PC-3 (cell line): Measurements from ENCODE around the gene ARMC3. TPM values are rescaled to one million over a fixed set of nuclear protein-coding genes. Genes with fewer than 3 reads are reported as not detected.

Experiments used
- ATAC-seq: fragments of 200-7000 bp; cut with Tn5 transposase; 2 replicates; pipeline ENCODE4 v1.9.1; 2020; ENCODE audit warnings: mild to moderate bottlenecking, moderate library complexity
- BruUV-seq: library from RNA; stranded (reverse); fragments of 400-500 nt; replicated peaks from 2 replicates; lab custom pipeline; 2021; lab: Mats Ljungman, UMichigan
- CTCF ChIA-PET: fragments of 300-600 bp; sonication (Branson Sonifier 250); formaldehyde crosslinking; loops from one replicate; lab custom pipeline; 2022; ENCODE audit warnings: antibody characterized with exemption; lab: Charles Lee
- POLR2A ChIA-PET: fragments of 300-600 bp; sonication (Branson Sonifier 250); formaldehyde crosslinking; loops from one replicate; lab custom pipeline; 2022; ENCODE audit warnings: antibody characterized with exemption; ENCODE audit not compliant: unreplicated experiment; lab: Charles Lee
- DNase-seq: peaks from one replicate; pipeline ENCODE4 v3.0.0-alpha.2; 2015
- H2AFZ ChIP-seq: fragments of 300-600 bp; sonication (generic); 2 replicates; pipeline ENCODE4 v1.6.0; 2016; ENCODE audit warnings: antibody characterized with exemption, low read length
- H3F3A ChIP-seq: fragments of 300-600 bp; sonication (generic); one replicate; pipeline ENCODE4 v1.6.0; 2017; ENCODE audit warnings: antibody characterized with exemption, low read length, control low read depth, mild to moderate bottlenecking; ENCODE audit not compliant: unreplicated experiment
- H3K27ac ChIP-seq: fragments of 300-600 bp; sonication (generic); 2 replicates; pipeline ENCODE4 v1.5.1; 2016; ENCODE audit warnings: mild to moderate bottlenecking, low read length
- H3K27me3 ChIP-seq: fragments of 300-600 bp; sonication (generic); 2 replicates; pipeline ENCODE4 v1.6.1; 2016; ENCODE audit warnings: low read length, mixed read lengths
- H3K36me3 ChIP-seq: fragments of 300-600 bp; sonication (generic); 2 replicates; pipeline ENCODE4 v1.6.1; 2016; ENCODE audit warnings: low read depth, mixed run types, low read length, mixed read lengths
- H3K4me1 ChIP-seq: fragments of 300-600 bp; sonication (generic); 2 replicates; pipeline ENCODE4 v1.5.1; 2016; ENCODE audit warnings: low read length; ENCODE audit not compliant: insufficient read depth
- H3K4me2 ChIP-seq: fragments of 300-600 bp; sonication (generic); 2 replicates; pipeline ENCODE4 v1.6.0; 2016; ENCODE audit warnings: low read length
- H3K4me3 ChIP-seq: fragments of 300-600 bp; sonication (generic); 2 replicates; pipeline ENCODE4 v1.5.1; 2016; ENCODE audit warnings: mild to moderate bottlenecking, low read length, mixed read lengths
- H3K79me2 ChIP-seq: fragments of 300-600 bp; sonication (generic); 2 replicates; pipeline ENCODE4 v1.6.1; 2017; ENCODE audit warnings: low read length, mixed read lengths
- H3K9ac ChIP-seq: fragments of 300-600 bp; sonication (generic); 2 replicates; pipeline ENCODE4 v1.6.0; 2016; ENCODE audit warnings: mild to moderate bottlenecking, low read length
- H3K9me2 ChIP-seq: fragments of 300-600 bp; sonication (generic); replicated peaks from 2 replicates; pipeline ENCODE4 v1.6.1; 2016; ENCODE audit warnings: mixed run types, low read length, mixed read lengths
- H3K9me3 ChIP-seq: fragments of 300-600 bp; sonication (generic); 2 replicates; pipeline ENCODE4 v1.6.1; 2016; ENCODE audit warnings: low read length, mixed read lengths
- H4K20me1 ChIP-seq: fragments of 300-600 bp; sonication (generic); 2 replicates; pipeline ENCODE4 v1.6.1; 2016; ENCODE audit warnings: low read length, mixed read lengths
- EZH2 ChIP-seq: fragments of 300-600 bp; sonication (generic); IDR thresholded peaks from one replicate; pipeline ENCODE4 v1.6.1; 2017; ENCODE audit warnings: antibody characterized with exemption, mild to moderate bottlenecking, low read length; ENCODE audit not compliant: unreplicated experiment
- EZH2phosphoT487 ChIP-seq: fragments of 300-600 bp; sonication (generic); IDR thresholded peaks from 2 replicates; pipeline ENCODE4 v1.6.1; 2018; ENCODE audit warnings: mild to moderate bottlenecking, antibody characterized with exemption, low read length, borderline replicate concordance
- intact Hi-C: fragments of 100-400 bp; cut with micrococcal nuclease; formaldehyde crosslinking; loops from 2 replicates; pipeline ENCODE4 v1.9.0; 2023
- total RNA-seq: library from RNA; depleted of rRNA; stranded (reverse); fragments of >200 nt; gene quantifications from 2 replicates; pipeline ENCODE4 v1.2.3, GENCODE V29; 2014
- TF ChIP-seq, protein P1 (sequence below): fragments of 300-600 bp; sonication (generic); conservative IDR thresholded peaks from 2 replicates; pipeline ENCODE4 v1.5.1; 2017; ENCODE audit warnings: antibody characterized with exemption, low read depth, mild to moderate bottlenecking, low read length

The ARMC3 gene
- total RNA-seq, 1 experiment from 2014 or later, result 0.18 TPM

DNA sequence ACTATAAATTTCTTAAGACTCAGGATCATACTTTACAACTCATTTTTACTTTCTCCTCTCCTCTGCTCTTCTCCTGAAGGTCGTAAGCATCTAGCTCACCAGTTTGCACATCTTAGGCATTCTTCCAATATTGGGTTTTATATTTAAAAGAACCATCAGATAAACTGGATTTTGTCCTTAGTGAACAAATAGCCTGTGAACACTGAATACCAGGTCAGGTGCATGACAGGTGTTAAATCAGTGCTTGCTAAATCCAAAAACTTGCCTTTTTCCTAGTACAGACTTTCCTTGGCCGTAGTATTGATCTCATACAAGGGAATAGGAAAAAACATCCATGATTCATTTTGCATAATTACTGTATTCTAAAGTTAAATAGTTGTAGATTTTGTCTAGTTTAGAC, 53.0 kb downstream of the ARMC3 start:
- H3K27ac ChIP-seq, result no peak overlapping the region
- TF ChIP-seq, protein P1, sequence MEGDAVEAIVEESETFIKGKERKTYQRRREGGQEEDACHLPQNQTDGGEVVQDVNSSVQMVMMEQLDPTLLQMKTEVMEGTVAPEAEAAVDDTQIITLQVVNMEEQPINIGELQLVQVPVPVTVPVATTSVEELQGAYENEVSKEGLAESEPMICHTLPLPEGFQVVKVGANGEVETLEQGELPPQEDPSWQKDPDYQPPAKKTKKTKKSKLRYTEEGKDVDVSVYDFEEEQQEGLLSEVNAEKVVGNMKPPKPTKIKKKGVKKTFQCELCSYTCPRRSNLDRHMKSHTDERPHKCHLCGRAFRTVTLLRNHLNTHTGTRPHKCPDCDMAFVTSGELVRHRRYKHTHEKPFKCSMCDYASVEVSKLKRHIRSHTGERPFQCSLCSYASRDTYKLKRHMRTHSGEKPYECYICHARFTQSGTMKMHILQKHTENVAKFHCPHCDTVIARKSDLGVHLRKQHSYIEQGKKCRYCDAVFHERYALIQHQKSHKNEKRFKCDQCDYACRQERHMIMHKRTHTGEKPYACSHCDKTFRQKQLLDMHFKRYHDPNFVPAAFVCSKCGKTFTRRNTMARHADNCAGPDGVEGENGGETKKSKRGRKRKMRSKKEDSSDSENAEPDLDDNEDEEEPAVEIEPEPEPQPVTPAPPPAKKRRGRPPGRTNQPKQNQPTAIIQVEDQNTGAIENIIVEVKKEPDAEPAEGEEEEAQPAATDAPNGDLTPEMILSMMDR, result no peak
- no peak for TF ChIP-seq EZH2
- no peak for TF ChIP-seq EZH2phosphoT487
- H3K9ac ChIP-seq, result no peak overlapping the region
- H3K79me2 ChIP-seq, result no peaks in the 10 kb centered on the region
- no peaks in the 10 kb centered on the region for H3K36me3 ChIP-seq
- intact Hi-C loops, result loop anchor here (10.0 kb wide), 1 partner anchor 726 kb away; no protein-coding TSS in a partner anchor
- H2AFZ ChIP-seq, result no peak overlapping the region
- no peaks in the 10 kb centered on the region for H3K9me3 ChIP-seq
- ATAC-seq, result no peak
- DNase-seq, result no peak
- H3K27me3 ChIP-seq, result no peaks in the 10 kb centered on the region
- no peak overlapping the region for H3K4me3 ChIP-seq
- H3K4me1 ChIP-seq, result no peaks in the 10 kb centered on the region
- CTCF ChIA-PET, result no interaction called here
- no peaks in the 10 kb centered on the region for H3K9me2 ChIP-seq
- no peak overlapping the region for H3K4me2 ChIP-seq
- POLR2A ChIA-PET, result no interaction called here
- H3F3A ChIP-seq, result no peaks in the 10 kb centered on the region
- no TSS peak for BruUV-seq
- H4K20me1 ChIP-seq, result no peaks in the 10 kb centered on the region

DNA sequence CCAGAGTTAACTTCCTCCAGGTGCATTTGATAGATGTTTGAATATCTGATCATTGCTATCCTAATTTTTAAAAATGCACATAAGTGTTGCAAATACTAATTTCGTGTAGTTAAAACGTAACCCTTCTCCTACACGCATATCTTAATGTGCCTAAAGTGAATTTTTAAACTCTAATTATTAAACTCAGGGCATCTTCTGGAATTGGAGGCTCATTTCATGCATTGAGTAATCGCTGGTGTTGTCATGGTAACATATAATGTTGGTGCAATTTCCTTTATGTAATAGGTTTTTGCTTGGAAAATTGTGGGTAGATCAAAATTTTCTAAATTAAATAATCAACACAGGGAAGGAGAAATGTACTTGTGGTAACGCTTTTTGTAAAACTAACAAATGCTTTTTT, 56.2 kb downstream of the ARMC3 start:
- no peaks in the 10 kb centered on the region for H3F3A ChIP-seq
- DNase-seq (no peak), ATAC-seq (no peak)
- ChIA-PET CTCF (no interaction called here), POLR2A (no interaction called here)
- no TSS peak for BruUV-seq
- no peak overlapping the region for H3K4me3 ChIP-seq
- intact Hi-C loops, result loop anchor here (10.0 kb wide), 1 partner anchor 729 kb away; no protein-coding TSS in a partner anchor
- no peaks in the 10 kb centered on the region for H3K27me3 ChIP-seq
- H3K36me3 ChIP-seq, result no peaks in the 10 kb centered on the region
- H3K9me3 ChIP-seq, result no peaks in the 10 kb centered on the region
- H3K27ac ChIP-seq, result no peak overlapping the region
- no peaks in the 10 kb centered on the region for H3K79me2 ChIP-seq
- no peak overlapping the region for H2AFZ ChIP-seq
- no peak overlapping the region for H3K4me2 ChIP-seq
- H4K20me1 ChIP-seq, result no peaks in the 10 kb centered on the region
- no peak for TF ChIP-seq EZH2phosphoT487
- TF ChIP-seq, protein P1, result no peak
- TF ChIP-seq EZH2, result no peak
- H3K9me2 ChIP-seq, result no peaks in the 10 kb centered on the region
- no peak overlapping the region for H3K9ac ChIP-seq
- no peaks in the 10 kb centered on the region for H3K4me1 ChIP-seq

DNA sequence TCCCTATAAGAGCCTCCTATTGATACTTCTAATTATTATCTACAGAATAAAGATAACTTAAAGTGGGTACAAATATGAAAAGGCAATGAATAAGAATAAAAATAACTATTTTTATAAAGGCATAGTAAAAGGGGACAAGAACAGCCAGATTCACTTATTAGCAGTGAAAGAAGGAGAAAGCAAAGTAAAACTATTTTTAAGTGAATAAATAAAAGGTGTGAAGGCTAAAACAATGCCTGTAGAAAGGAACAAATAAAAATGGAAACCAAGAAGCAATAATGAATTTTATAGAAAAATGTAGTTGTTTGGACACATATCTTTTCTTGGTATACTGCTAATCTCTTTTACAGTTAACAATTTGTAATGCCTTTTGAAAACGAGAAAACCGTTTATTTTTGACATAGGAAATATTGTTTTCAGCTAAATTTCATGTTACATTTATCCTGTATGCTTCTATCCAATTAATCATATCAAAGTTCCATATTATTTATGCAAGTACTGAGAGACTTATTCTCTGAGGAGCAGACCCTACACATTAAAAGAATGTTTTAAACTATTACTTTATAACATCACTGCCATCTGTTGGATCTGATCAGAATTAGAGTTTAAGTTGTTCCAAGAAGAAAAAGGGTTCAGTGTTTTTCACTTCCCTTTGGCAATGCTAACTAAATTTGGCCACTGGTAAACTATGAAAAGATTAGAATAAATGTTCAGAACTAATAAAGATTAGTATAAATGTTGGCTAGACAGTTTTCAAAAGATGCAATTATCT, 59.1 kb downstream of the ARMC3 start:
- no peak overlapping the region for H2AFZ ChIP-seq
- TF ChIP-seq EZH2, result no peak
- TF ChIP-seq, protein P1, result peak; percentile 60
- no peak for TF ChIP-seq EZH2phosphoT487
- H3K9ac ChIP-seq, result no peak overlapping the region
- no peak overlapping the region for H3K27ac ChIP-seq
- H3K79me2 ChIP-seq, result no peaks in the 10 kb centered on the region
- H3K27me3 ChIP-seq, result no peaks in the 10 kb centered on the region
- DNase-seq (peak; percentile 62), ATAC-seq (peak; percentile 31; the same call in 1 of the 2 replicates)
- no TSS peak for BruUV-seq
- H3K9me2 ChIP-seq, result no peaks in the 10 kb centered on the region
- no peaks in the 10 kb centered on the region for H3K9me3 ChIP-seq
- no peak overlapping the region for H3K4me2 ChIP-seq
- H4K20me1 ChIP-seq, result no peaks in the 10 kb centered on the region
- ChIA-PET CTCF (no interaction called here), POLR2A (no interaction called here)
- no peaks in the 10 kb centered on the region for H3K36me3 ChIP-seq
- intact Hi-C loops, result loop anchor here (5.0 to 10.0 kb wide), 4 partner anchors 275 to 732 kb away; partner anchors contain the start of gene PIP4K2A
- H3K4me3 ChIP-seq, result no peak overlapping the region
- no peaks in the 10 kb centered on the region for H3F3A ChIP-seq
- no peaks in the 10 kb centered on the region for H3K4me1 ChIP-seq
